ENCODE results near the gene LNX1. TPM values are rescaled to one million over a fixed set of nuclear protein-coding genes. Genes with fewer than 3 reads are reported as not detected.

The LNX1 gene
- total and polyA plus RNA-seq, 2 of the 13 experiments (the other 11 are each of a cell fraction or from before 2014, with no cell fraction given): 0.49 TPM

DNA sequence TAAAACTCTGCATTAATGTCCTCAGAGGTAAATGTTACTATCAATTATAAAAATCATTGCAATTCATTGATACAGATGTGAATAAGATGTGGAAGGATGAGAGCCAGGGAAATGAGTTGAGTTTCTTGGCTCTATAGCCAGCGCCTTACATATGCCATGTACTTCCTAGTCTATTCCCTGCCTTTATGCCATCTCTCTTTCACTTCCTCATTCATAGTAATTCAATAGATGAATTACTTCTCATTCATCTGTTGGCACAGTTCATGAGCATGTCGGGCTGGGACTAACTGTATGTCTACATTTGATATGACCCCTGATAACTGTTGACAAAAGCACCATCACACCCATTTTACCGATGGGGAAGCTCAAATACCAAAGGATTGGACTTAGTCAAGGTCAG lies 55.7 kb downstream of the LNX1 start (continued):
- TF ChIP-seq, protein P1, sequence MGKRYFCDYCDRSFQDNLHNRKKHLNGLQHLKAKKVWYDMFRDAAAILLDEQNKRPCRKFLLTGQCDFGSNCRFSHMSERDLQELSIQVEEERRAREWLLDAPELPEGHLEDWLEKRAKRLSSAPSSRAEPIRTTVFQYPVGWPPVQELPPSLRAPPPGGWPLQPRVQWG (CRISPR knock-in tag; IDR thresholded peaks at IDR 0.05; ENCODE audit: borderline replicate concordance, low read depth): no peak
- TF ChIP-seq ZNF253 (CRISPR knock-in tag; IDR thresholded peaks at IDR 0.05; ENCODE audit: borderline replicate concordance): no peak
- no peak for TF ChIP-seq ZNF431 (CRISPR knock-in tag; IDR thresholded peaks at IDR 0.05; ENCODE audit: borderline replicate concordance, low read depth)

DNA sequence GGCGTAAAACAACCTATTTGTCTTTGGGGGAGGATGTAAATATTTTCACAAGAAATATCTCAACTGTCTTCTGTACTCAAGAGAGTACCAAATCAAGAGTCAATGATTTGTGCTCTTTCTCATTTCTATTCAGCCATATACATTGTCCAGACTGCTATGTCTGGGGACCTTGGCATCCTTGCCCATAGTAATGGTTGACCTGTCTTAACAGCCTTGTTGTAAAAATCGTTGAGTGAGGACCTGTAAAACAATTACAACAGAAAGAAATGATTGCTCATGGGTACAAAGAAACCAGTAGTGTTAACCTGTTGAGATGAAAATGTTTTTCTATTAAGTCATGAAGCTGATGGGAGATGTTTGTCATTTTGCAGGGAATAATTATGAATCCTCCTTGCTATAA lies 56.6 kb downstream of the LNX1 start:
- H3K27me3 ChIP-seq (ENCODE audit: control insufficient read depth in 1 of 2, insufficient read depth in 2 of 2, low read length in 2 of 2): no peaks in the 10 kb centered on the region
- DNase-seq (ENCODE audit: low spot score) (no peak), ATAC-seq (no peak), FAIRE-seq (no peak)
- H3K79me2 ChIP-seq (ENCODE audit: insufficient read depth, low read length): no peaks in the 10 kb centered on the region
- H3K4me3 ChIP-seq (replicated peaks in 1 of 3; ENCODE audit: insufficient read depth in 1 of 3, low read depth in 2 of 3, low read length in 3 of 3): no peak overlapping the region
- in situ Hi-C loops (cut with HindIII; ENCODE audit: extremely low pct_ligation_motif_present, low pct_unique_long_range_greater_than_20kb): no loop called here
- BruUV-seq (replicated peaks): no TSS peak
- intact Hi-C loops (cut with micrococcal nuclease; ENCODE audit: unreplicated experiment): no loop called here
- CTCF ChIA-PET (ENCODE audit: low intra/inter-chr PET ratio, low total read pairs): no interaction called here
- H3K4me1 ChIP-seq (ENCODE audit: insufficient read depth, low read length): no peaks in the 10 kb centered on the region
- H3K9ac ChIP-seq (ENCODE audit: insufficient read depth, low read depth, low read length): no peak overlapping the region
- H3K9me3 ChIP-seq (ENCODE audit: low read length): no peaks in the 10 kb centered on the region
- H3K27ac ChIP-seq (ENCODE audit: extremely low read length, insufficient read depth, low read length): no peak overlapping the region
- H2AFZ ChIP-seq (ENCODE audit: low read length): no peak overlapping the region
- no peak overlapping the region for H3K4me2 ChIP-seq (ENCODE audit: low read depth, low read length)
- H3K36me3 ChIP-seq (replicated peaks in 1 of 2; ENCODE audit: control insufficient read depth in 1 of 2, insufficient read depth in 2 of 2, low read length in 2 of 2): no peaks in the 10 kb centered on the region
- H4K20me1 ChIP-seq (ENCODE audit: insufficient read depth, low read length): no peaks in the 10 kb centered on the region
- POLR2A ChIA-PET: no interaction called here
- 7% methylated on average over 2 of the region's 2 CpGs for WGBS (ENCODE audit: low lambda C conversion rate)
- TF ChIP-seq NFIB (CRISPR knock-in tag; IDR thresholded peaks at IDR 0.05; ENCODE audit: borderline replicate concordance) (no peak), HNRNPK (IDR thresholded peaks at IDR 0.05; ENCODE audit: low read depth, low read length, poor library complexity, severe bottlenecking) (no peak), ZNF619 (CRISPR knock-in tag; IDR thresholded peaks at IDR 0.05) (no peak), XRCC5 (optimal IDR thresholded peaks at IDR 0.05; ENCODE audit: low read length) (no peak), ZNF747 (CRISPR knock-in tag; IDR thresholded peaks at IDR 0.05; ENCODE audit: borderline replicate concordance) (no peak), HNRNPH1 (optimal IDR thresholded peaks at IDR 0.05; ENCODE audit: low read depth, low read length) (no peak), JUNB (CRISPR knock-in tag; IDR thresholded peaks at IDR 0.05; ENCODE audit: borderline replicate concordance) (no peak), GLI4 (CRISPR knock-in tag; IDR thresholded peaks at IDR 0.05; ENCODE audit: borderline replicate concordance) (no peak)
- TF ChIP-seq, protein P2, sequence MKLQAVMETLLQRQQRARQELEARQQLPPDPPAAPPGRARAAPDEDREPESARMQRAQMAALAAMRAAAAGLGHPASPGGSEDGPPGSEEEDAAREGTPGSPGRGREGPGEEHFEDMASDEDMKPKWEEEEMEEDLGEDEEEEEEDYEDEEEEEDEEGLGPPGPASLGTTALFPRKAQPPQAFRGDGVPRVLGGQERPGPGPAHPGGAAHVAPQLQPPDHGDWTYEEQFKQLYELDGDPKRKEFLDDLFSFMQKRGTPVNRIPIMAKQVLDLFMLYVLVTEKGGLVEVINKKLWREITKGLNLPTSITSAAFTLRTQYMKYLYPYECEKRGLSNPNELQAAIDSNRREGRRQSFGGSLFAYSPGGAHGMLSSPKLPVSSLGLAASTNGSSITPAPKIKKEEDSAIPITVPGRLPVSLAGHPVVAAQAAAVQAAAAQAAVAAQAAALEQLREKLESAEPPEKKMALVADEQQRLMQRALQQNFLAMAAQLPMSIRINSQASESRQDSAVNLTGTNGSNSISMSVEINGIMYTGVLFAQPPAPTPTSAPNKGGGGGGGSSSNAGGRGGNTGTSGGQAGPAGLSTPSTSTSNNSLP (IDR thresholded peaks at IDR 0.05; ENCODE audit: low read depth, low read length): no peak
- TF ChIP-seq, protein P3, sequence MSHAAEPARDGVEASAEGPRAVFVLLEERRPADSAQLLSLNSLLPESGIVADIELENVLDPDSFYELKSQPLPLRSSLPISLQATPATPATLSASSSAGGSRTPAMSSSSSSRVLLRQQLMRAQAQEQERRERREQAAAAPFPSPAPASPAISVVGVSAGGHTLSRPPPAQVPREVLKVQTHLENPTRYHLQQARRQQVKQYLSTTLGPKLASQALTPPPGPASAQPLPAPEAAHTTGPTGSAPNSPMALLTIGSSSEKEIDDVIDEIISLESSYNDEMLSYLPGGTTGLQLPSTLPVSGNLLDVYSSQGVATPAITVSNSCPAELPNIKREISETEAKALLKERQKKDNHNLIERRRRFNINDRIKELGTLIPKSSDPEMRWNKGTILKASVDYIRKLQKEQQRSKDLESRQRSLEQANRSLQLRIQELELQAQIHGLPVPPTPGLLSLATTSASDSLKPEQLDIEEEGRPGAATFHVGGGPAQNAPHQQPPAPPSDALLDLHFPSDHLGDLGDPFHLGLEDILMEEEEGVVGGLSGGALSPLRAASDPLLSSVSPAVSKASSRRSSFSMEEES (CRISPR knock-in tag; IDR thresholded peaks at IDR 0.05): no peak
- TF ChIP-seq, protein P4, sequence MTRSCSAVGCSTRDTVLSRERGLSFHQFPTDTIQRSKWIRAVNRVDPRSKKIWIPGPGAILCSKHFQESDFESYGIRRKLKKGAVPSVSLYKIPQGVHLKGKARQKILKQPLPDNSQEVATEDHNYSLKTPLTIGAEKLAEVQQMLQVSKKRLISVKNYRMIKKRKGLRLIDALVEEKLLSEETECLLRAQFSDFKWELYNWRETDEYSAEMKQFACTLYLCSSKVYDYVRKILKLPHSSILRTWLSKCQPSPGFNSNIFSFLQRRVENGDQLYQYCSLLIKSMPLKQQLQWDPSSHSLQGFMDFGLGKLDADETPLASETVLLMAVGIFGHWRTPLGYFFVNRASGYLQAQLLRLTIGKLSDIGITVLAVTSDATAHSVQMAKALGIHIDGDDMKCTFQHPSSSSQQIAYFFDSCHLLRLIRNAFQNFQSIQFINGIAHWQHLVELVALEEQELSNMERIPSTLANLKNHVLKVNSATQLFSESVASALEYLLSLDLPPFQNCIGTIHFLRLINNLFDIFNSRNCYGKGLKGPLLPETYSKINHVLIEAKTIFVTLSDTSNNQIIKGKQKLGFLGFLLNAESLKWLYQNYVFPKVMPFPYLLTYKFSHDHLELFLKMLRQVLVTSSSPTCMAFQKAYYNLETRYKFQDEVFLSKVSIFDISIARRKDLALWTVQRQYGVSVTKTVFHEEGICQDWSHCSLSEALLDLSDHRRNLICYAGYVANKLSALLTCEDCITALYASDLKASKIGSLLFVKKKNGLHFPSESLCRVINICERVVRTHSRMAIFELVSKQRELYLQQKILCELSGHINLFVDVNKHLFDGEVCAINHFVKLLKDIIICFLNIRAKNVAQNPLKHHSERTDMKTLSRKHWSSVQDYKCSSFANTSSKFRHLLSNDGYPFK (CRISPR knock-in tag; IDR thresholded peaks at IDR 0.05; ENCODE audit: borderline replicate concordance): no peak

Measured in HepG2 (cell line).